Esophagus squamous epithelium (tissue), 5 donors: Measurements from ENCODE around the gene STARD3. TPM values are rescaled to one million over a fixed set of nuclear protein-coding genes. Genes with fewer than 3 reads are reported as not detected.

Experiments
- DNase-seq: peaks from one replicate; lab custom pipeline; 2025; lab: John Stamatoyannopoulos, UW
- H3K27ac ChIP-seq, 4 donors: fragments of 200-600 bp; sonication (generic); one replicate each; pipeline ENCODE4 v1.5.1; 2016 to 2019; ENCODE audit warnings: mild to moderate bottlenecking in 1 of 4
- H3K27me3 ChIP-seq, 4 donors: fragments of 200-600 bp; sonication (generic); 1 replicate in 3 of 4; 2 replicates in 1 of 4; pipeline versions ENCODE4 v1.5.1 to v1.6.0; 2017 to 2021; ENCODE audit warnings: antibody characterized with exemption in 1 of 4
- H3K36me3 ChIP-seq, 3 donors: fragments of 200-600 bp; sonication (generic); one replicate each; pipeline ENCODE4 v1.5.1; 2016 to 2019
- H3K4me1 ChIP-seq, 3 donors: fragments of 200-600 bp; sonication (generic); one replicate each; pipeline ENCODE4 v1.5.1; 2017 to 2019
- H3K4me3 ChIP-seq, 4 donors: fragments of 200-600 bp; sonication (generic); 1 replicate in 3 of 4; 2 replicates in 1 of 4; pipeline ENCODE4 v1.5.1; 2016 to 2019; ENCODE audit warnings: mild to moderate bottlenecking in 2 of 4, moderate library complexity in 1 of 4
- H3K9me3 ChIP-seq, 3 donors: fragments of 200-600 bp; sonication (generic); one replicate each; pipeline ENCODE4 v1.5.1; 2016 to 2019
- CTCF ChIP-seq, 6 experiments: fragments of 450-650 bp in 4 of 6; fragments of 200-600 bp in 2 of 6; sonication (generic) in 2 of 6; IDR thresholded peaks; one replicate each; pipeline ENCODE4 v1.5.1; 2016 to 2019; ENCODE audit warnings: antibody characterized with exemption in 6 of 6, mild to moderate bottlenecking in 4 of 6, moderate library complexity in 4 of 6
- POLR2A ChIP-seq, 4 donors: fragments of 450-650 bp; IDR thresholded peaks; one replicate each; pipeline ENCODE4 v1.6.1; 2017; ENCODE audit warnings: antibody characterized with exemption in 4 of 4, mild to moderate bottlenecking in 4 of 4, moderate library complexity in 3 of 4
- WGBS, 2 donors: methylation state at CpG; one replicate each; pipeline ENCODE4 v1.1.5; 2018; 5-methylcytosine and 5-hydroxymethylcytosine counted together
- intact Hi-C: fragments of 100-400 bp; cut with DNase I; formaldehyde crosslinking; loops from one replicate; pipeline ENCODE4 v1.15.0; 2022
- total RNA-seq, 4 donors: library from RNA; depleted of rRNA; stranded (reverse); fragments of >200 nt; gene quantifications; one replicate each; pipeline ENCODE4 v1.1.0, GENCODE V29; 2016
- donor health status: DM: yes; HTN: yes; CAD: no.

The STARD3 gene
- total RNA-seq, 4 donors from 2014 or later: 27.3 to 46.7 (median 33.4) TPM

- WGBS, 2 donors: 50% methylated on average over 2 of the region's 5 CpGs; no CpG with 5 or more reads in 1 of the 2 donors
- H3K36me3 ChIP-seq: peaks cover 0 to 28% (median 0%) of the 10 kb centered on the region in 3 donors
- peaks cover 24 to 75% (median 39%) of the 10 kb centered on the region in 3 donors for H3K4me1 ChIP-seq
- H3K9me3 ChIP-seq: no peaks in the 10 kb centered on the region
- DNase-seq: no peak
- intact Hi-C loops: no loop called here
- H3K27ac ChIP-seq: peak overlapping the region; percentile 42 to 89 (median 81)
- peaks cover 0 to 25% (median under 1%) of the 10 kb centered on the region in 4 donors for H3K27me3 ChIP-seq
- TF ChIP-seq POLR2A (IDR thresholded peaks at IDR 0.05): no peak
- no peak for TF ChIP-seq CTCF (IDR thresholded peaks at IDR 0.05)
- H3K4me3 ChIP-seq: no peak overlapping the region
Observed at GRCh38 chr17:39674179-39674578, 37.2 kb downstream of the STARD3 start.

- WGBS, 2 donors: 39% methylated on average over 2 of the region's 11 CpGs; no CpG with 5 or more reads in 1 of the 2 donors
- Histone ChIP-seq H3K36me3 (peaks cover 0 to 34% (median 0%) of the 10 kb centered on the region in 3 donors), H3K27ac (peak overlapping the region; percentile 42 to 89 (median 81)), H3K4me3 (no peak overlapping the region), H3K4me1 (peaks cover 24 to 82% (median 39%) of the 10 kb centered on the region in 3 donors), H3K27me3 (peaks cover 0 to 19% (median 0%) of the 10 kb centered on the region in 4 donors), H3K9me3 (no peaks in the 10 kb centered on the region)
- intact Hi-C loops: no loop called here
- TF ChIP-seq POLR2A (IDR thresholded peaks at IDR 0.05): no peak
- no peak for TF ChIP-seq CTCF (IDR thresholded peaks at IDR 0.05)
- DNase-seq: no peak
Observed at GRCh38 chr17:39674702-39675389, 37.9 kb downstream of the STARD3 start.

- H3K9me3 ChIP-seq: no peaks in the 10 kb centered on the region
- peaks cover 24 to 88% (median 39%) of the 10 kb centered on the region in 3 donors for H3K4me1 ChIP-seq
- WGBS, 2 donors: 54 to 67% methylated on average over 6 to 8 of the region's 10 CpGs
- DNase-seq: no peak
- H3K27me3 ChIP-seq: peaks cover 0 to 12% (median 0%) of the 10 kb centered on the region in 4 donors
- peak overlapping the region; percentile 42 to 89 (median 81) for H3K27ac ChIP-seq
- intact Hi-C loops: no loop called here
- TF ChIP-seq POLR2A (IDR thresholded peaks at IDR 0.05): no peak
- no peak for TF ChIP-seq CTCF (IDR thresholded peaks at IDR 0.05)
- no peak overlapping the region for H3K4me3 ChIP-seq
- peaks cover 0 to 41% (median 0%) of the 10 kb centered on the region in 3 donors for H3K36me3 ChIP-seq
Observed at GRCh38 chr17:39675390-39676082, 38.6 kb downstream of the STARD3 start.

GRCh38 chr17:39676198-39676819 lies 39.4 kb downstream of the STARD3 start:
- TF ChIP-seq POLR2A (IDR thresholded peaks at IDR 0.05) (no peak), CTCF (IDR thresholded peaks at IDR 0.05) (no peak)
- Histone ChIP-seq H3K36me3 (peaks cover 0 to 49% (median 0%) of the 10 kb centered on the region in 3 donors), H3K9me3 (no peaks in the 10 kb centered on the region), H3K4me1 (peaks cover 24 to 81% (median 39%) of the 10 kb centered on the region in 3 donors), H3K27ac (peak overlapping the region; percentile 42 to 89 (median 81)), H3K27me3 (peaks cover 0 to 4% (median 0%) of the 10 kb centered on the region in 4 donors), H3K4me3 (no peak overlapping the region)
- 46 to 59% methylated on average over 4 to 6 of the region's 7 CpGs for WGBS, 2 donors
- intact Hi-C loops: no loop called here
- no peak for DNase-seq
